ENCODE measurements around the gene THRB.

GRCh38 chr3:24388159-24388558 is 106.5 kb downstream of the THRB start:
- TF ChIP-seq POLR2A (IDR thresholded peaks at IDR 0.05) (no peak), CTCF (IDR thresholded peaks at IDR 0.05) (no peak)
